HG02938 (cell line): Measurements from ENCODE around the gene SLC11A1.

Experiments
- ATAC-seq: cut with Tn5 transposase; IDR thresholded peaks from one replicate; pipeline ENCODE4 v1.9.1; 2021; ENCODE audit warnings: mild to moderate bottlenecking, moderate library complexity; ENCODE audit not compliant: unreplicated experiment

SLC11A1 gene

GRCh38 chr2:218403810-218404209 lies 21.7 kb downstream of the SLC11A1 start:
- no peak for ATAC-seq

- no peak for ATAC-seq
Measured at GRCh38 chr2:218404351-218405085, 22.4 kb downstream of the SLC11A1 start.

- no peak for ATAC-seq
Measured at GRCh38 chr2:218405086-218405745, 23.1 kb downstream of the SLC11A1 start.

- ATAC-seq: peak; percentile 19
Measured at GRCh38 chr2:218405746-218406208, 23.7 kb downstream of the SLC11A1 start.

GRCh38 chr2:218406209-218406948 lies 24.3 kb downstream of the SLC11A1 start:
- peak; percentile 71 for ATAC-seq

- ATAC-seq: peak; percentile 4
Measured at GRCh38 chr2:218406949-218407618, 25.0 kb downstream of the SLC11A1 start.

GRCh38 chr2:218407717-218408116 lies 25.6 kb downstream of the SLC11A1 start:
- no peak for ATAC-seq

- ATAC-seq: no peak
Measured at GRCh38 chr2:218418321-218418716, 36.2 kb downstream of the SLC11A1 start.

- no peak for ATAC-seq
Measured at GRCh38 chr2:218418717-218419458, 36.8 kb downstream of the SLC11A1 start, which contains the start of gene VIL1. VIL1 (plus strand) TSS chr2:218419123; CDS start chr2:218423779, 4,656 bp downstream.

- no peak for ATAC-seq
Measured at GRCh38 chr2:218419630-218420216, 37.6 kb downstream of the SLC11A1 start.

- ATAC-seq: no peak
Measured at GRCh38 chr2:218421027-218421426, 39.0 kb downstream of the SLC11A1 start.

GRCh38 chr2:218422403-218423086 lies 40.5 kb downstream of the SLC11A1 start:
- no peak for ATAC-seq

GRCh38 chr2:218423584-218423983 lies 41.5 kb downstream of the SLC11A1 start:
- no peak for ATAC-seq

GRCh38 chr2:218425531-218425930 lies 43.5 kb downstream of the SLC11A1 start:
- no peak for ATAC-seq

GRCh38 chr2:218427741-218428140 lies 45.7 kb downstream of the SLC11A1 start:
- ATAC-seq: no peak

- ATAC-seq: no peak
Measured at GRCh38 chr2:218428846-218429558, 46.9 kb downstream of the SLC11A1 start.

- ATAC-seq: no peak
Measured at GRCh38 chr2:218429911-218430692, 48.0 kb downstream of the SLC11A1 start.

GRCh38 chr2:218430721-218431120 lies 48.6 kb downstream of the SLC11A1 start:
- ATAC-seq: no peak
